ENCODE results near the gene BCL2L12. TPM values are rescaled to one million over a fixed set of nuclear protein-coding genes. Genes with fewer than 3 reads are reported as not detected.

The BCL2L12 gene
- total RNA-seq, 1 experiment from 2014 or later, result 145 TPM

DNA sequence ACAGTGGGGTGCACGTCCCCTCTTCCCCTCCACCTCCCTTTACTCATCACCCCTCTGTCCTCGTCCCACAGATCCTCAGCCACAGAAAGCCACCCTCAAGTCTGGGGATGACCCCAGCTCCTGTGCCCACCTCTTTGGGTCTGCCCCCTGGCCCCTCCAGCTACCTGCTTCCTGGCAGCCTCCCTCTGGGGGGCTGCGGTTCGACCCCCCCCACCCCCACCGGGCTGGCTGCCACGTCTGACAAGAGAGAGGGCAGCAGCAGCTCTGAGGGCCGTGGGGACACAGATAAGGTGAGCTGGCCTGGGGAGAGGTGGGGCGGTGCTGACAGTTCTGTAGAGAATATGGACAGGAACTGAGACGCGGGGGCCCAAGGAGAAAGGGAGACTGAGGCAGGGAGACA is 11.2 kb upstream of the BCL2L12 start:
- no peak overlapping the region for H3T11ph ChIP-seq (ENCODE audit: low read length)
- WGBS (ENCODE audit: extremely low coverage, insufficient read length, low lambda C conversion rate), result no CpG with 5 or more reads among the region's 10 CpGs
- H2BK5ac ChIP-seq (ENCODE audit: insufficient read length, low read length), result no peak overlapping the region
- no peak overlapping the region for H3K23ac ChIP-seq (ENCODE audit: insufficient read length, low read depth, low read length)
- H4K91ac ChIP-seq (ENCODE audit: insufficient read length, low read depth, low read length), result no peak overlapping the region
- no peaks in the 10 kb centered on the region for H3K23me2 ChIP-seq (ENCODE audit: insufficient read length, low read depth, low read length, poor library complexity, severe bottlenecking)
- H3K4me1 Mint-ChIP-seq, result peaks cover 19 to 21% of the 10 kb centered on the region in 2 experiments
- H2BK15ac ChIP-seq (ENCODE audit: low read depth, low read length), result no peak overlapping the region
- no peak overlapping the region for H3K14ac ChIP-seq (ENCODE audit: insufficient read depth, low read length)
- no peak overlapping the region for H3K9ac ChIP-seq (ENCODE audit: extremely low read depth, insufficient read length, low read length)
- H3K36me3 Mint-ChIP-seq (ENCODE audit: insufficient read depth in 1 of 3, low read depth in 3 of 3), result peaks cover 30 to 81% (median 74%) of the 10 kb centered on the region in 3 experiments
- H3K9me3 Mint-ChIP-seq, result no peaks in the 10 kb centered on the region
- H3K4me3 Mint-ChIP-seq, result no peak overlapping the region; a peak in 1 of 5 replicates
- no peak overlapping the region for H3K27ac ChIP-seq (ENCODE audit: insufficient read length, low read depth, low read length)
- H3K4me2 ChIP-seq (ENCODE audit: insufficient read depth, insufficient read length, low read length), result no peak overlapping the region
- no peak overlapping the region for H3K56ac ChIP-seq (ENCODE audit: insufficient read length, low read depth, low read length)
- no peaks in the 10 kb centered on the region for H3K79me1 ChIP-seq (ENCODE audit: insufficient read depth, low read depth, low read length, poor library complexity, severe bottlenecking)
- no peak overlapping the region for H2BK120ac ChIP-seq (ENCODE audit: low read depth, low read length, poor library complexity, severe bottlenecking)
- H2AFZ ChIP-seq (ENCODE audit: low read length), result no peak overlapping the region
- no peaks in the 10 kb centered on the region for H3K4me1 ChIP-seq (ENCODE audit: insufficient read depth, low read length)
- TF ChIP-seq, protein P1, sequence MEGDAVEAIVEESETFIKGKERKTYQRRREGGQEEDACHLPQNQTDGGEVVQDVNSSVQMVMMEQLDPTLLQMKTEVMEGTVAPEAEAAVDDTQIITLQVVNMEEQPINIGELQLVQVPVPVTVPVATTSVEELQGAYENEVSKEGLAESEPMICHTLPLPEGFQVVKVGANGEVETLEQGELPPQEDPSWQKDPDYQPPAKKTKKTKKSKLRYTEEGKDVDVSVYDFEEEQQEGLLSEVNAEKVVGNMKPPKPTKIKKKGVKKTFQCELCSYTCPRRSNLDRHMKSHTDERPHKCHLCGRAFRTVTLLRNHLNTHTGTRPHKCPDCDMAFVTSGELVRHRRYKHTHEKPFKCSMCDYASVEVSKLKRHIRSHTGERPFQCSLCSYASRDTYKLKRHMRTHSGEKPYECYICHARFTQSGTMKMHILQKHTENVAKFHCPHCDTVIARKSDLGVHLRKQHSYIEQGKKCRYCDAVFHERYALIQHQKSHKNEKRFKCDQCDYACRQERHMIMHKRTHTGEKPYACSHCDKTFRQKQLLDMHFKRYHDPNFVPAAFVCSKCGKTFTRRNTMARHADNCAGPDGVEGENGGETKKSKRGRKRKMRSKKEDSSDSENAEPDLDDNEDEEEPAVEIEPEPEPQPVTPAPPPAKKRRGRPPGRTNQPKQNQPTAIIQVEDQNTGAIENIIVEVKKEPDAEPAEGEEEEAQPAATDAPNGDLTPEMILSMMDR (conservative IDR thresholded peaks at IDR 0.05), result no peak
- no peak overlapping the region; a peak in 1 of 7 replicates for H3K27ac Mint-ChIP-seq
- no peak overlapping the region for H3K18ac ChIP-seq (ENCODE audit: insufficient read length, low read depth, low read length)
- DNase-seq, result no peak
- H4K8ac ChIP-seq (replicated peaks; ENCODE audit: insufficient read length, low read depth, low read length), result no peak overlapping the region
- no peak overlapping the region for H2AK5ac ChIP-seq (ENCODE audit: insufficient read length, low read length)
- no peaks in the 10 kb centered on the region for H3K9me3 ChIP-seq (ENCODE audit: control insufficient read depth, low read depth, low read length)
- H3K4ac ChIP-seq (ENCODE audit: low read depth, low read length), result no peak overlapping the region
- H2BK20ac ChIP-seq (ENCODE audit: low read depth, low read length, poor library complexity, severe bottlenecking), result no peak overlapping the region
- H3K79me2 ChIP-seq (ENCODE audit: insufficient read depth, low read length), result no peaks in the 10 kb centered on the region
- no peaks in the 10 kb centered on the region for H3K27me3 Mint-ChIP-seq (ENCODE audit: low read depth)
- no peak overlapping the region for H2BK12ac ChIP-seq (ENCODE audit: insufficient read length, low read depth, low read length)
- no peak overlapping the region for H4K5ac ChIP-seq (ENCODE audit: insufficient read length, low read depth, low read length)
- no peaks in the 10 kb centered on the region for H3K27me3 ChIP-seq (ENCODE audit: insufficient read depth, low read length)
- H4K20me1 ChIP-seq (ENCODE audit: control insufficient read depth, insufficient read depth, insufficient read length), result no peaks in the 10 kb centered on the region
